HFFc6 (cell line): Measurements from ENCODE around the gene ZC3H8. TPM values are rescaled to one million over a fixed set of nuclear protein-coding genes. Genes with fewer than 3 reads are reported as not detected.

ENCODE experiments used
- DNase-seq: peaks from one replicate; pipeline ENCODE4 v3.0.0-alpha.2; 2018
- H3K27ac Mint-ChIP-seq: 2 replicates; pipeline ENCODE4 v1.8.0; 2020; ENCODE audit warnings: mild to moderate bottlenecking, mixed read lengths
- H3K27me3 Mint-ChIP-seq: 2 replicates; pipeline ENCODE4 v1.8.0; 2021; ENCODE audit warnings: mild to moderate bottlenecking, moderate library complexity, mixed read lengths; ENCODE audit not compliant: insufficient read depth
- H3K36me3 Mint-ChIP-seq: 2 replicates; pipeline ENCODE4 v1.8.0; 2021; ENCODE audit warnings: low read depth, mixed read lengths
- H3K4me1 Mint-ChIP-seq: 2 replicates; pipeline ENCODE4 v1.8.0; 2020; ENCODE audit warnings: low read depth, mixed read lengths
- H3K4me3 Mint-ChIP-seq: 2 replicates; pipeline ENCODE4 v1.8.0; 2020; ENCODE audit warnings: mild to moderate bottlenecking, moderate library complexity, mixed read lengths
- H3K9me3 Mint-ChIP-seq: 2 replicates; pipeline ENCODE4 v1.8.0; 2020; ENCODE audit warnings: mild to moderate bottlenecking, mixed read lengths
- CTCF ChIP-seq: fragments of 200-600 bp; sonication (generic); IDR thresholded peaks from 2 replicates; pipeline ENCODE4 v1.5.0; 2021; ENCODE audit warnings: antibody characterized with exemption, mild to moderate bottlenecking
- total RNA-seq, 6 experiments: library from RNA; stranded (reverse); fragmentation: NEBNext Ultra II Directional; extraction: Animal tissue kit (Norgen Biotek cat#: 25700); gene quantifications; 2 replicates in 1 of 6; 3 replicates in 5 of 6; pipeline ENCODE4 v1.2.3, GENCODE V29; 2021

ZC3H8 gene
- total RNA-seq, 6 experiments from 2014 or later: 1.9 to 4.3 (median 3.4) TPM

GRCh38 chr2:112163541-112163981 lies 91.3 kb downstream of the ZC3H8 start:
- no peak overlapping the region; the same call in 1 of the 2 replicates for H3K27ac Mint-ChIP-seq
- DNase-seq: no peak
- H3K36me3 Mint-ChIP-seq: 0 out of 2 replicates have a peak, but pooled peaks cover 3% of the 10 kb centered on the region
- H3K4me3 Mint-ChIP-seq: no peak overlapping the region
- H3K4me1 Mint-ChIP-seq: peaks cover 9% of the 10 kb centered on the region
- H3K27me3 Mint-ChIP-seq: no peaks in the 10 kb centered on the region; the same call in 1 of the 2 replicates
- no peak for TF ChIP-seq CTCF
- no peaks in the 10 kb centered on the region for H3K9me3 Mint-ChIP-seq

GRCh38 chr2:112162956-112163355 lies 91.9 kb downstream of the ZC3H8 start:
- H3K4me3 Mint-ChIP-seq: no peak overlapping the region
- no peaks in the 10 kb centered on the region for H3K9me3 Mint-ChIP-seq
- H3K27me3 Mint-ChIP-seq: no peaks in the 10 kb centered on the region; the same call in 1 of the 2 replicates
- TF ChIP-seq CTCF: no peak
- H3K36me3 Mint-ChIP-seq: 0 out of 2 replicates have a peak, but pooled peaks cover 3% of the 10 kb centered on the region
- H3K27ac Mint-ChIP-seq: no peak overlapping the region
- no peak for DNase-seq
- H3K4me1 Mint-ChIP-seq: peaks cover 5% of the 10 kb centered on the region; the same call in 1 of the 2 replicates

GRCh38 chr2:112162341-112162740 lies 92.5 kb downstream of the ZC3H8 start:
- no peak for TF ChIP-seq CTCF
- Mint-ChIP-seq H3K27ac (no peak overlapping the region), H3K4me3 (no peak overlapping the region), H3K27me3 (no peaks in the 10 kb centered on the region; the same call in 1 of the 2 replicates), H3K36me3 (0 out of 2 replicates have a peak, but pooled peaks cover 3% of the 10 kb centered on the region), H3K9me3 (no peaks in the 10 kb centered on the region), H3K4me1 (peaks cover 5% of the 10 kb centered on the region; the same call in 1 of the 2 replicates)
- no peak for DNase-seq

Other genes with a start within 250 kb of the ZC3H8 start
- gene TMEM87B, start 199.8 kb downstream of the ZC3H8 start, total RNA-seq: 10 to 100 TPM; 37.9 to 51.6 (median 39.7) TPM
- gene FBLN7, start 116.7 kb downstream of the ZC3H8 start, total RNA-seq: 1 to 10 TPM; 1.9 to 8.0 (median 7.2) TPM
- gene ZC3H6, start 20.6 kb upstream of the ZC3H8 start, total RNA-seq: 1 to 10 TPM; 3.8 to 6.1 (median 5.0) TPM
- 1 to 10 TPM; 4.1 to 6.6 (median 5.5) TPM for gene RGPD8, start 178.6 kb upstream of the ZC3H8 start, total RNA-seq
- 10 to 100 TPM; 48.4 to 65.1 (median 55.1) TPM for gene TTL, start 227.1 kb upstream of the ZC3H8 start, total RNA-seq